OCI-LY7 (cell line): ENCODE results near the gene PIK3C2B.

Source experiments
- CTCF ChIP-seq: fragments of 200-600 bp; sonication (generic); conservative IDR thresholded peaks from 2 replicates; pipeline ENCODE4 v1.5.1; 2014; ENCODE audit warnings: mild to moderate bottlenecking, antibody characterized with exemption, low read length, moderate library complexity, mixed read lengths
- EZH2phosphoT487 ChIP-seq: fragments of 200-600 bp; sonication (generic); IDR thresholded peaks from 2 replicates; pipeline ENCODE4 v1.6.1; 2018; ENCODE audit warnings: low read depth, borderline replicate concordance, mild to moderate bottlenecking, mixed run types, antibody characterized with exemption, low read length, moderate library complexity, mixed read lengths

- peak; percentile 56 for TF ChIP-seq CTCF
- no peak for TF ChIP-seq EZH2phosphoT487
Measured at GRCh38 chr1:204494281-204495077, at the start of gene PIK3C2B.
